CD14-positive monocyte (primary cell): ENCODE measurements around the gene ANKRD44. TPM values are rescaled to one million over a fixed set of nuclear protein-coding genes. Genes with fewer than 3 reads are reported as not detected.

Source experiments
- DNase-seq, 3 donors: peaks; one replicate each; pipeline ENCODE4 v3.0.0-alpha.2; 2011 to 2022
- H2AFZ ChIP-seq: 2 replicates; pipeline ENCODE4 v1.6.0; 2012; ENCODE audit warnings: mild to moderate bottlenecking, low read depth, low read length, inconsistent platforms; ENCODE audit not compliant: insufficient read depth, poor library complexity, severe bottlenecking
- H3K27ac ChIP-seq, 2 donors: 1 replicate in 1 of 2; 2 replicates in 1 of 2; pipeline ENCODE4 v1.5.1; 2012 to 2013; ENCODE audit warnings: low read length in 2 of 2, control low read depth in 1 of 2, inconsistent platforms in 1 of 2, low read depth in 1 of 2, mild to moderate bottlenecking in 1 of 2
- H3K27me3 ChIP-seq, 2 donors: one replicate each; pipeline versions ENCODE4 v1.6.0 to v1.6.1; 2011 to 2013; ENCODE audit warnings: low read length in 2 of 2; ENCODE audit not compliant: control insufficient read depth in 2 of 2, insufficient read depth in 2 of 2
- H3K36me3 ChIP-seq, 2 donors: replicated peaks in 1 of 2; 1 replicate in 1 of 2; 2 replicates in 1 of 2; pipeline versions ENCODE4 v1.5.1 to v1.6.1; 2012 to 2013; ENCODE audit warnings: low read length in 2 of 2, control low read depth in 1 of 2, inconsistent platforms in 1 of 2, mild to moderate bottlenecking in 1 of 2; ENCODE audit not compliant: insufficient read depth in 2 of 2, control insufficient read depth in 1 of 2
- H3K4me1 ChIP-seq, 2 donors: 1 replicate in 1 of 2; 2 replicates in 1 of 2; pipeline versions ENCODE4 v1.5.1 to v1.6.1; 2012 to 2013; ENCODE audit warnings: low read length in 2 of 2, control low read depth in 1 of 2, inconsistent platforms in 1 of 2, mild to moderate bottlenecking in 1 of 2, moderate library complexity in 1 of 2; ENCODE audit not compliant: insufficient read depth in 2 of 2, control insufficient read depth in 1 of 2
- H3K4me2 ChIP-seq: replicated peaks from 2 replicates; pipeline ENCODE3; 2012; ENCODE audit warnings: low read length, moderate library complexity, mild to moderate bottlenecking; ENCODE audit not compliant: poor library complexity, severe bottlenecking; ENCODE audit errors: extremely low read depth
- H3K4me3 ChIP-seq, 3 experiments: fragments of 200-600 bp in 1 of 3; sonication (generic) in 1 of 3; replicated peaks in 1 of 3; 1 replicate in 2 of 3; 2 replicates in 1 of 3; pipeline ENCODE4 v1.5.1; 2011 to 2013; ENCODE audit warnings: low read length in 3 of 3, mild to moderate bottlenecking in 3 of 3, control low read depth in 2 of 3, low read depth in 2 of 3, inconsistent platforms in 1 of 3, moderate library complexity in 1 of 3
- H3K79me2 ChIP-seq: 2 replicates; pipeline ENCODE4 v1.6.0; 2012; ENCODE audit warnings: mild to moderate bottlenecking, control low read depth, inconsistent platforms, low read length, moderate library complexity; ENCODE audit not compliant: insufficient read depth
- H3K9ac ChIP-seq: 2 replicates; pipeline ENCODE4 v1.6.0; 2017; ENCODE audit warnings: low read length, mild to moderate bottlenecking; ENCODE audit not compliant: insufficient read depth, poor library complexity, severe bottlenecking
- H3K9me3 ChIP-seq, 2 donors: replicated peaks in 1 of 2; 1 replicate in 1 of 2; 2 replicates in 1 of 2; pipeline versions ENCODE4 v1.5.1 to v1.6.1; 2012 to 2013; ENCODE audit warnings: low read length in 2 of 2, control low read depth in 1 of 2; ENCODE audit not compliant: control insufficient read depth in 1 of 2, insufficient read depth in 1 of 2
- H4K20me1 ChIP-seq: 2 replicates; pipeline ENCODE4 v1.6.0; 2012; ENCODE audit warnings: mild to moderate bottlenecking, low read length, control low read depth, moderate library complexity; ENCODE audit not compliant: insufficient read depth
- H3K27ac Mint-ChIP-seq, 7 donors: one replicate each; pipeline ENCODE4 v1.8.0; 2020; ENCODE audit warnings: mild to moderate bottlenecking in 7 of 7, mixed read lengths in 7 of 7, moderate library complexity in 6 of 7, inconsistent platforms in 2 of 7
- H3K27me3 Mint-ChIP-seq, 3 donors: one replicate each; pipeline ENCODE4 v1.8.0; 2021 to 2022; ENCODE audit warnings: low read depth in 3 of 3, mild to moderate bottlenecking in 3 of 3, mixed read lengths in 3 of 3, moderate library complexity in 3 of 3, inconsistent platforms in 1 of 3
- H3K36me3 Mint-ChIP-seq, 2 donors: one replicate each; pipeline ENCODE4 v1.8.0; 2020; ENCODE audit warnings: mixed read lengths in 2 of 2, inconsistent platforms in 1 of 2, mild to moderate bottlenecking in 1 of 2
- H3K4me1 Mint-ChIP-seq: one replicate; pipeline ENCODE4 v1.8.0; 2020; ENCODE audit warnings: mild to moderate bottlenecking, mixed read lengths
- H3K4me3 Mint-ChIP-seq, 2 donors: one replicate each; pipeline ENCODE4 v1.8.0; 2020; ENCODE audit warnings: mild to moderate bottlenecking in 2 of 2, mixed read lengths in 2 of 2, moderate library complexity in 1 of 2
- H3K9me3 Mint-ChIP-seq, 7 donors: one replicate each; pipeline ENCODE4 v1.8.0; 2020 to 2022; ENCODE audit warnings: mixed read lengths in 7 of 7, mild to moderate bottlenecking in 6 of 7, moderate library complexity in 6 of 7, inconsistent platforms in 2 of 7
- CTCF ChIP-seq: fragments of 200-600 bp; IDR thresholded peaks from one replicate; pipeline ENCODE4 v1.8.0; 2022; ENCODE audit warnings: antibody characterized with exemption, mild to moderate bottlenecking
- WGBS: methylation state at CpG from one replicate; pipeline ENCODE4 v1.1.5; 2013; ENCODE audit warnings: missing lambda C conversion rate; ENCODE audit not compliant: insufficient coverage; 5-methylcytosine and 5-hydroxymethylcytosine counted together
- intact Hi-C, 2 donors: fragments of 100-400 bp; cut with micrococcal nuclease; formaldehyde crosslinking; loops; one replicate each; pipeline versions ENCODE4 v1.15.0 to v1.15.1; 2023
- polyA plus RNA-seq, 3 donors: library from polyadenylated mRNA; depleted of rRNA in 1 of 3; unstranded in 2 of 3; stranded (reverse) in 1 of 3; fragments of 300-500 nt in 2 of 3; fragments of >200 nt in 1 of 3; fragmentation: Illumina TruSeq in 2 of 3; gene quantifications; 1 replicate in 2 of 3; 2 replicates in 1 of 3; pipeline ENCODE4 v1.2.3, GENCODE V29; 2012 to 2021

Gene ANKRD44
- polyA plus RNA-seq, 3 donors = 55.7 to 91.9 (median 64.9) TPM

- Mint-ChIP-seq H3K27me3 (no peaks in the 10 kb centered on the region), H3K4me1 (peaks cover 16% of the 10 kb centered on the region), H3K27ac (no peak overlapping the region), H3K9me3 (peaks cover 0 to 5% (median 4%) of the 10 kb centered on the region in 7 donors), H3K36me3 (peaks cover 0 to 4% of the 10 kb centered on the region in 2 donors), H3K4me3 (no peak overlapping the region)
- Histone ChIP-seq H3K27ac (no peak overlapping the region), H3K4me3 (no peak overlapping the region), H2AFZ (no peak overlapping the region), H3K79me2 (no peaks in the 10 kb centered on the region), H3K9ac (no peak overlapping the region), H3K4me2 (no peak overlapping the region), H4K20me1 (no peaks in the 10 kb centered on the region), H3K27me3 (no peaks in the 10 kb centered on the region), H3K36me3 (no peaks in the 10 kb centered on the region), H3K4me1 (peaks cover 6 to 7% of the 10 kb centered on the region in 2 donors), H3K9me3 (peaks cover 0 to 2% of the 10 kb centered on the region in 2 donors)
- intact Hi-C loops = no loop called here
- no peak for TF ChIP-seq CTCF
- no peak for DNase-seq
- no CpG with 5 or more reads among the region's 2 CpGs for WGBS
These were observed 348.3 kb downstream of the ANKRD44 start for GRCh38 chr2:196962325-196962724.

- H3K79me2 ChIP-seq = no peaks in the 10 kb centered on the region
- H3K36me3 ChIP-seq = no peaks in the 10 kb centered on the region
- H3K4me3 Mint-ChIP-seq = no peak overlapping the region
- H3K9ac ChIP-seq = no peak overlapping the region
- peaks cover 0 to 5% (median 4%) of the 10 kb centered on the region in 7 donors for H3K9me3 Mint-ChIP-seq
- H2AFZ ChIP-seq = no peak overlapping the region
- no peaks in the 10 kb centered on the region for H3K27me3 Mint-ChIP-seq
- H3K36me3 Mint-ChIP-seq = peaks cover 0 to 4% of the 10 kb centered on the region in 2 donors
- no peak for DNase-seq
- H3K4me1 ChIP-seq = peaks cover 6 to 7% of the 10 kb centered on the region in 2 donors
- no peak overlapping the region for H3K4me2 ChIP-seq
- H3K27me3 ChIP-seq = no peaks in the 10 kb centered on the region
- no peak for TF ChIP-seq CTCF
- intact Hi-C loops = no loop called here
- H3K9me3 ChIP-seq = peaks cover 0 to 2% of the 10 kb centered on the region in 2 donors
- H3K27ac Mint-ChIP-seq = no peak overlapping the region
- peaks cover 16% of the 10 kb centered on the region for H3K4me1 Mint-ChIP-seq
- H4K20me1 ChIP-seq = no peaks in the 10 kb centered on the region
- no peak overlapping the region for H3K4me3 ChIP-seq
- H3K27ac ChIP-seq = no peak overlapping the region
These were observed 348.7 kb downstream of the ANKRD44 start for GRCh38 chr2:196961889-196962288.
